HG02970 (cell line): ENCODE measurements around the gene RAB3C.

Experiments
- ATAC-seq: cut with Tn5 transposase; IDR thresholded peaks from one replicate; pipeline ENCODE4 v1.9.1; 2021; ENCODE audit warnings: mild to moderate bottlenecking, moderate library complexity, moderate number of reproducible peaks; ENCODE audit not compliant: unreplicated experiment, low FRiP score

RAB3C gene

GRCh38 chr5:58902305-58902704 lies 319.4 kb downstream of the RAB3C start:
- no peak for ATAC-seq

GRCh38 chr5:58902765-58903164 lies 319.9 kb downstream of the RAB3C start:
- no peak for ATAC-seq

GRCh38 chr5:58904737-58905136 lies 321.9 kb downstream of the RAB3C start:
- ATAC-seq, result no peak

GRCh38 chr5:58905944-58906343 lies 323.1 kb downstream of the RAB3C start:
- no peak for ATAC-seq
